ENCODE measurements around the gene ANKMY1.

DNA sequence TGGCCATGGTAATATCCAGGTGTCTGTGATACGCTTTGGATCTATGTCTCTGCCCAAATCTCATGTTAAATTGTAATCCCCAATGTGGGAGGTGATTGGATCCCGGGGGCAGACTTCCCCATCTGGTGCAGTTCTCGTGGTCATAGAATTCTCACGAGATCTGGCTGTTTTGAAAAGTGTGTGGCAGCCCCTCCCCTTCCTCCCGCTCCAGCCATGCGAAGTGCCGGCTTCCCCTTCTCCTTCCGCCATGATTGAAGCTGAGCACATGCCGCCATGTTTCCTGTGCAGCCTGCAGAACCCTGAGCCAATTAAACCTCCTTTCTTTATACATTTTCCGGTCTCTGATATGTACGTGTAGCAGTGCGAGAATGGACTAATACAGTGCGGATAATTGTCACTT lies 79.9 kb downstream of the ANKMY1 start:
- TF ChIP-seq, protein P1, sequence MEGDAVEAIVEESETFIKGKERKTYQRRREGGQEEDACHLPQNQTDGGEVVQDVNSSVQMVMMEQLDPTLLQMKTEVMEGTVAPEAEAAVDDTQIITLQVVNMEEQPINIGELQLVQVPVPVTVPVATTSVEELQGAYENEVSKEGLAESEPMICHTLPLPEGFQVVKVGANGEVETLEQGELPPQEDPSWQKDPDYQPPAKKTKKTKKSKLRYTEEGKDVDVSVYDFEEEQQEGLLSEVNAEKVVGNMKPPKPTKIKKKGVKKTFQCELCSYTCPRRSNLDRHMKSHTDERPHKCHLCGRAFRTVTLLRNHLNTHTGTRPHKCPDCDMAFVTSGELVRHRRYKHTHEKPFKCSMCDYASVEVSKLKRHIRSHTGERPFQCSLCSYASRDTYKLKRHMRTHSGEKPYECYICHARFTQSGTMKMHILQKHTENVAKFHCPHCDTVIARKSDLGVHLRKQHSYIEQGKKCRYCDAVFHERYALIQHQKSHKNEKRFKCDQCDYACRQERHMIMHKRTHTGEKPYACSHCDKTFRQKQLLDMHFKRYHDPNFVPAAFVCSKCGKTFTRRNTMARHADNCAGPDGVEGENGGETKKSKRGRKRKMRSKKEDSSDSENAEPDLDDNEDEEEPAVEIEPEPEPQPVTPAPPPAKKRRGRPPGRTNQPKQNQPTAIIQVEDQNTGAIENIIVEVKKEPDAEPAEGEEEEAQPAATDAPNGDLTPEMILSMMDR (IDR thresholded peaks at IDR 0.05) = no peak
- no peak for TF ChIP-seq EZH2 (IDR thresholded peaks at IDR 0.05; ENCODE audit: borderline replicate concordance, insufficient read depth, low read depth, low read length, poor library complexity, severe bottlenecking)
